MM.1S (cell line): ENCODE data around the gene NBEA.

Experiments used
- CTCF ChIP-seq: fragments of 300-600 bp; sonication (generic); IDR thresholded peaks from 2 replicates; pipeline ENCODE4 v1.5.1; 2016; ENCODE audit warnings: antibody characterized with exemption, low read length, mixed read lengths
- EZH2 ChIP-seq: fragments of 300-600 bp; sonication (generic); optimal IDR thresholded peaks from 2 replicates; pipeline ENCODE3; 2017; ENCODE audit warnings: low read depth, mild to moderate bottlenecking, antibody characterized with exemption, low read length, mixed read lengths
- EZH2phosphoT487 ChIP-seq: fragments of 300-600 bp; sonication (generic); IDR thresholded peaks from 2 replicates; pipeline ENCODE4 v1.6.1; 2018; ENCODE audit warnings: antibody characterized with exemption, low read length

- TF ChIP-seq CTCF (no peak), EZH2 (no peak), EZH2phosphoT487 (no peak)
Measured at GRCh38 chr13:35704331-35704730, 762.3 kb downstream of the NBEA start.
